GM21529 (cell line): ENCODE data around the gene ABHD5.

Experiments
- ATAC-seq: cut with Tn5 transposase; IDR thresholded peaks from one replicate; pipeline ENCODE4 v1.9.1; 2021; ENCODE audit not compliant: unreplicated experiment

The ABHD5 gene

DNA sequence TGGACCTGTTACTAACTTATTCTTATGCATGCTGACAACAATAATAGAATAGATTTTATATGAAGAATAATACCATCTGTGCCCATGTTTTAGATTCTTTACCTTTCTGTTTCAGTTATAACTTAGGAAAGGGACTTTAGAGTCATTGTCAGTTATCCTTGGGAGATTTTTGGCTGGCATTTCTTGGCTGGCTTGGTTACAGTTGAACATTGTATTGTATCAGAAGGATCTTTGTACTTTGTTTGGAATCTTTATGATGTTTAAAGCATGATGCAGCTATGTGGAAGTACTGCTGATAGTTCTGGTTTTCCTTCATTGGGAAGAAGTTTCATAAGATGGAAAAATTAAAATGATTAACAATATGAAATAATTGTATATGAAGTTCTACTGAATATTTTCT is 19.9 kb downstream of the ABHD5 start:
- no peak for ATAC-seq

DNA sequence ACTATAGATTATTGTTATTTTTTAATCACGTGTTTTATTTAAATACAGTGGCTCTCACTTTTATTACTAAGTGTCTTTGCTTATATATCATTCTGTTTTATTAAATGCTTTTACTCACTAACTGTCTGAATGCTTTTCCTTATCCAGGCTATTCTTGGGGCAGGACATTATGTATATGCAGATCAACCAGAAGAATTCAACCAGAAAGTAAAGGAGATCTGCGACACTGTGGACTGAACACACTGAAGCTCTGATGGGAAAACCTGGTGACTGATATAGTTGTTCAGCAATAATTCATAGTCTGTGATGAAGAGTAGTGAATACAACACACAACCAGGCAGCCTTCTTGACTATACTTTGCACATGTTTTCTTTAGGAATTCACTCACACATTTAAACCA is 27.6 kb downstream of the ABHD5 start:
- ATAC-seq = no peak

DNA sequence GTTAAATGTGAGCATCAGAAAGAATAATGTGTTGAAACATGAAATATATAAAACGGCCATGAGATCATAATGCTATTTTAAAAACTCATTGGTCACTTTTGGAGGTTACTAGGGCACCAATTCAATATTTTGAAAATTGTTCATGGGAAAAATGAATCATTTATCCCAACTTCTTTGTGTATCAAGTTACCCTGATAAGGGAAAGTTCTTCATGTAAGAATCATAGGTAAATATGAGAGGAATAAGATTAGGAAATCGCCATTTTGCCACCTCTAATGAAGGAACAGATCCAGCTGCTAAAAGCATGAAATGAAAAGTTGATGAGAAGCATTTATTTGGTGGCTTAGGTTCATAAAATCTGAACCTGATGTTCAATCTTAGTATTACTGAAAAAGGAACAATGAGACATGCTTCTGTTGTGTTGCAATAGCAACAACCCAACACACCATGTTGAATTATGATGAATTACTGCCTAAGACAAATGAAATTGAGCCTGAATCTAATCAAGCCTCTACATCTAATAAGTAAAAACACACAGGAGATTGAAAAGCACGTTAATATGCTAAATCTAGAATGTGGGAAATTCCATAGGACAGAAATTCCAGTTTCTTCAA is 32.5 kb downstream of the ABHD5 start:
- ATAC-seq = no peak

DNA sequence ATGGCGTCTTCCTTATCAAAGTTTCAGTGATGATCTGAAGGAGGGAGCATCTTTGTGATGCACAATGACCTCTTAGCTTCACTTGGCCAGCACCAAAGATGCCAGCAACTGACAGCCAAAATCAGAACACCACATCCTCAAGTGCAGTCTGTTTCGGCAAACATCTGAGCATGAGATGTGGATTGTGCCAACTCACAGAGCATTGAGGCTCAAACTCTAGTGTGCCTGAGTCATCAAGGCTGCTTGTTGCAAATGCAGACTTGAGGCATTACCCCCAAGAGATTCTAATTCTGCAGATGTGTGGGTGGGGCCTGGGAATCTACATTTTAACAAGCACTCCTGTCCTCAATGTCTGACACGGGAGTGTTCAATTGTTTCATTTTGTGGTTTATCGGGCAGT is 35.8 kb downstream of the ABHD5 start:
- no peak for ATAC-seq

DNA sequence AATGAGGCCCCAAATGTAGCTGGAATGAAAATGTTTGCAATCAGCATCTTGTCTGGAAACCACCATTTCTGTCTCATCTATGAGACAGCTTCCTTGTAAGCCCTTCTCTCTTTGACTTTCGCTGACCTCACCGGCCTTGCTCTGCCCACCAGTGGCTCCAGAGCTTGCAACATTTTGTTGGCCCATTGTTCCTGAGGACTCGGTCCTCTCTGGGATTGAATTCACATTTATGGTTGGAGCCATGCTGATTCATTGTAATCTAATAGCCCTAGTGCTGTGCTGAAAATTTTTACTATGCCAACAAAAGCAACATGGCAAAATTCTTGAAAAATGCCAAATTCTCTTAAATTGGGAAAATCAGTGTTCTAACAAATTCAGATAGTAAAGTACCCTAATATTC is 37.2 kb downstream of the ABHD5 start:
- ATAC-seq = no peak

DNA sequence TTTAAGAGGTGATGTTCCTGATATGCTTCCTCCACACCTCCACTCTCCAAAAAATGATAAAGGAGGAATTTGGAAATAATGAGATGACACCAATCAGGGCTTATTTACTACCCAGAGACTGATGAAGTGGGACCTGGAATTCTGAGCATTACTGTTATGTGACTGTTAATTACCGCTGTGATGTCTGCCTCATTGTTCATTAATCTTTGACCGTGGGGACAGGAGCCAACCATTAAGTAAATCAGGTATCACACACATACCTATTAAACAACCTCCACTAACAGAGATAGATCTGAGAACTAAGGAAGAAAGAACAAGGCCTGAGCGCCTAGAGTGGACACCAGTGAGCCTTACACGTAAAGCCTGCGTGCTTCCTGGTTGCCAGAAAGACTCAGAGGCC is 37.7 kb downstream of the ABHD5 start:
- no peak for ATAC-seq

DNA sequence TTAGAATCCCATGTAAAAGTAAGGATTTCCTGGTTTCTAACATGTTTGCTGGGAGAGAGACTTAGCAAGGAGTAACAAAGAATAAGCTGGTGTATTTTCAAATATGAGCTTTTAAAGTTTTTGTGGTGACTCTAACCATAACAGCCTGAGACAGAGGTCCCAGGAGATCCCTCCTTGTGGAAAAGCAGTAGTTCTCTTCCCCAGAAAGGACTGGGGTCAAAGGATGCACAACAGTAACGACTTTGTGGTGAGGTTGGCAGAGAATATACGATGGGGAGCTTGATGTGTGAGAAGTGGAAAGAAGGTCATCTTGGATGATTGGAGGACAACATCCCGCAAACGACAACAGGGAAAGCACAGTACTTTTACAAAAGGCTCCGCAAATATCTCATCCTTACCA is 38.2 kb downstream of the ABHD5 start:
- ATAC-seq = no peak

DNA sequence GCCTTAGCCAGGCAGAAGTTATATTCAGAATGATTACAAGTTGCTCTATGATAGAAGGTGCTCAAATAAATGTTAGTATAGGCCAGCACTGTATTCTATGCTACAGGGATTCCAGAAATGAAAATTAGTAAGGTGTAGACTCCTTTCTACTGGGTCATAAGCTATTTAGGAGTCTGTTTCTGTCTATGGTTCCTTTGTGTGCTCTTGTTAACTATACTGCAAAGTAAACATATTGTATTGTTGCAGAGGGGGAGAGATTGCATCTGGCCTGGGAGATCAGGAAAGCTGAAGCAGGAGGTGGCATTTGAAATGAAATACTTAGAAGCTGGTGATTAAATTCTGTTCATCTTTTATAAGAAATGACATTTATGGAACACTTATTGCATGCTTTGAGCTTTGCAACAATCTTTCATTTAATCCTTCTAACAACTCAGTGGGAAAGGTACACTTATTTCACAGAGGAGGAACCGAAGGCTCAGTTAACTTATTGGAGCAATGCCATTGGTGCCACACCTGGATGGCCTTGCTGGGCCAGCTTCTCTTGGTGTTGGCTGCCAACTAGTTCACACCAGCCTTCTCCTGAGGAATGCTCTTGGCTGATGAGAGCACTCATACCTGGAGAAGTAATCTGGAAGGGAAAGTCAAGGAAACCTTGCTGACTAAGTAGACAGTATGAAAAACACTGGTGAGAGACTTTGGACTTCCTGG is 39.1 kb downstream of the ABHD5 start:
- no peak for ATAC-seq

DNA sequence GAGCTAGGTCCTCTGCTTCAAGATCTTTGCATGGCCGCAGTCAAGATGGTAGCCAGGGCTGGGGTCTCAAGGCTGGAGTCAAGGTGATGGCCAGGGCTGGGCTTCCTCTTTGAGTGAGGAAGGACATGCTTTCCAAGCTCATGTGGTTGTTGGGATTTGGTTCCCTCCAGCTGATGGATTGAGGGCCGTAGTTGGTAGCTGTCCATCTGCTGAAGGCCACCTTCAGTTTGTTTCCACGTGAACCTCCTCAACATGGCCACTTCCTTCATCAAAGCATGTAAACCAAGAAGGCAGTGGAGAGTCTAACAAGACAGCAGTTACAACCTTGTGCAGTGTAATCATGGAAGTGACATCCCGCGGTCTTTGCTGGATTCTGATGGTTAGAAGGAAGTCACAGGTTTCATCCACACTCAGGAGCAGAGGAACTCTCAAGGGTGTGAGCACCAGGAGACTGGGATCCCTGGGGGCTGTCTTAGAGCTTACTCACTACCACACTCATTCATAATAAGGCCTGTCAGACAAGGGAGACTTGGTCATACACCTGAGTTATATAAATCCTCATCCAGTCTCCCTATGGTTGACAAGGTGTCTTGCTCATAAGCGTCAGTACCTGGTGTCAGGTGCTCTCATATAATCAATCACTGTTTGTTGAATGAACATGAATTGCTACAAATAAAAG is 42.1 kb downstream of the ABHD5 start:
- ATAC-seq = no peak

DNA sequence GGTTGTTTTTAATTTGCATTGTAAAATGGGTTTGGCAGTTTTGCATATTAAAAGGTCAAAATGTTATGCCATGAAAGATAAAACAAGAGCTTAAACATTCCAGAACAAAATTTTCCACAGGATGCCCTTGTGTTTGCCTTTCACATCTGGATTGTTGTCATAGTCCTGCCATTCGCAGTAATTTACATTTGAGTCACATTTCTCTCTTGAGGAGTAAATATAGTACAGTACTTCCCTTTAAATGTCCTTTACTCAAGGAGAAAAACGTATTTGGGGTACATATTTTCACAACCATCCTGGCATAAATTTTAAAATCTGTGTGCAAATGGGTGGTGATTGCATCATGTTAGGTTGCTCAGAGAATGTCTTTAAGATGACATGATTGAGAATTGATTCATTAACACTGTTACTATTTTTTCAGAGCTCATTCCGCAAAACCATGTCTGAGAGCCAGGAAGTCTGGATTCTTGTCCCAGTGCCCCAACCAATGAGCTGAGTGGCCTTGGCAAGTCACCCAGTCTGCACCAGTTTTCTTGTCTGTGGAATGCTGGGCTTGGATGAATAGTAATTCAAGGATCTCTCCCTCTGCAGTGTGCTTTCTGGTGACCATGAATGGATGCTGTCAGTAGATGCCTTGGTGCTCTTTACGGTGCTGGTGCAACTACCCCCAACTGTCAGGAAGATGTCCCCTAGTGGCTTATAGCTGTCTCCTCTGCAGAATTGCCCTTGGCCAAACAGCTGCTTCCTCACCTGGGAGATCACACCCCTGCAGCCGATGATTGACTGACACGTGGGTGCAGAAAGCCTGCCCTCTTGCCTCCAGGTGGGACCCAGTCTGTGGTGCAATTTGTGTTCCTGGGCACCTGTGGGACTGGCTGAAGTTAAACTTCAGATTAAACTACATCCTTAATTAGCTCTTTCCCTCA is 43.0 kb downstream of the ABHD5 start:
- ATAC-seq = no peak

DNA sequence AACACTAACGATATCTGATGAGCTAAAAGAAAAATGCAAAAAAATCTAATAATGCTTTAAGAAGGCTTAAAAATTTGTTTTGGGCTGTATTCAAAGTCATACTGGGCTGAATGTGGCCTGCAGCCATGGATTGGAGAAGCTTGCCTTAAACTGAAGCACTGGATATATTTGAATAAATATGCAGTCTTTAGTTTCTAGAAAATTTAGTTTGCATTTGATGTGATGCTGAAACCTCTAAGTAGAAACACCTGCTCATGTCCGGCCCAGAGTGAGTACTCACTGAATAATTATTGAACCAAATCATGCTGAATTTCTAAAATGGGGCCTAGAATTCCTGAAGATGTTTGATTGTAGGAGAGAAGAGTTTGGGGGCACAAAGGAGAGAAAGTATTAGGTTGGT is 43.9 kb downstream of the ABHD5 start:
- ATAC-seq = no peak

DNA sequence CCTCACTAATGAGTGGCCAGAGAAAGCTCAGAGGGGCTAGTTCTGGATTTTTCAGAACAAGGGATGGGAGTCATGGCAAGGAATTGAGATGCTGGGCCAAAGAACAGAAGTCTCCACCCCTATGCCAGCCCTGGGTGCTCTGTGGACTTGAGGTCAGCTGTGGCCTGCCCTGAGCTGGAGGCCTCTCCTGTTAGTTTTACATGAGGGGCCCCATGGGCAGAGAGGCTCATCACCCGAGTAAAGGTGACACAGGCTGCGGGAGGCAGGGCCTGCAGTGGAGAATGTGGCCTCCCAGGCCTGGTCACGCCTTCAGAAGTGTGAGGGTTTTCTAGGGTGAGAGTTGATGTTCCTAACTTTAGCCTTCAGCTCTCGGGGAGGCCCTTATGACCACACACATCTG is 44.9 kb downstream of the ABHD5 start:
- no peak for ATAC-seq

DNA sequence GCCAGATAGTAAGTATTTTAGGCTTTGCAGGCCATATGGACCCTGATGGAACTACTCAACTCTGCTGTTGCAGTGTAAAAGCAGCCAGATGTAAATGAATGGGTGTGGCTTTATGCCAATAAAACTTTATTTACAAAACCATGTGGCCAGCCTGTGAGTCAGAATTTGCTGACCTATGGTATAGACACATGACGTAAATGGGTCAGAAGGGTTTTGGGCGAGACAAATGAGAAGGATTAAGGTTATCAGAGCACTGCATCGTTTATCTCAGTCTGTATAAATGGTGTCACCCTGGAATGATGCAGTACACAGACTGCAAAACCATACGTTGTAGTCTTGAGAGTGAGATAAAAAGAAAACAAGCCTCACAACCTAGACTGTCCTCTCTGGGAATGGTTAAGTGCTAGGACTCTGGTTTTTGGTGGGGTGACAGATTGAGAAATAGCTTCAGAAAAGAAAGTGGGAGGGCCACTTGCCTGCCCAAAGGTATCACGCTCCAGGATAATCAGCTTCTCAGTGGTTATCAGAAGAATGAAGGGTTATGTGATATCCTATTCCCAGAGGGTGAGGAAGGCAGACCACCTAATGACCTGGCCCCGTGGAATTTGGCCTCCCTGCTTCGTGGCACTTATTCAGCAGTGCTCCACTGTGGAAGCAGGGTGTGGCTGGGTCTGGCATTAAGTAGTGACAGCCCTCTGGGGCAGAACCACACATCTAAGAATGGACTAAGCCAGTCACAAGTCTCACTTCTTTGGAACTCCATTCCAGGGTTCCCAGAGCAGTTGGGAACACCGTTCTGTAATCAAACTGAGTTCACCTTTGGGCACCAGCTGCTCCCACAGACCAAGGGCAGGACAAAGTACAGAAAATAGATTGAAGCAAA is 46.1 kb downstream of the ABHD5 start:
- ATAC-seq = no peak

DNA sequence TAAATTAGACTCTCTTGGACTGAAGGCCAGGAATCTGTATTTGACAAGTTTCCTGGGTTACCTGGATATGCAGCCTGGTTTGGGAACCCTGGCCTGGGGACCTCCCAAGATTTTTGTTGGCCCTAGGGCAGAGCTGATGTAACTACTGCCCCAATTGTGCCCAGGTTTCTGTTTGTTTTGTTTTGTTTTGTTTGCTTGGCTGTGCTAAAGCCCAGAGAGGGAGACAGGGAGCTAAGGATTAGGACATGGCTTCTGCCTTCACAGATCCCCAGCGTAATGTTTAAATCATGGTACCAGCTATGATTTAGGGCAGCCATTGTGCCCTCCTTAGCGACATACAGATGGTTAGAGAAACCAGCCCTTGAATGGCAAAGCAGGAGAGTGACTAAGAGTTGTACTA is 47.6 kb downstream of the ABHD5 start:
- no peak for ATAC-seq

DNA sequence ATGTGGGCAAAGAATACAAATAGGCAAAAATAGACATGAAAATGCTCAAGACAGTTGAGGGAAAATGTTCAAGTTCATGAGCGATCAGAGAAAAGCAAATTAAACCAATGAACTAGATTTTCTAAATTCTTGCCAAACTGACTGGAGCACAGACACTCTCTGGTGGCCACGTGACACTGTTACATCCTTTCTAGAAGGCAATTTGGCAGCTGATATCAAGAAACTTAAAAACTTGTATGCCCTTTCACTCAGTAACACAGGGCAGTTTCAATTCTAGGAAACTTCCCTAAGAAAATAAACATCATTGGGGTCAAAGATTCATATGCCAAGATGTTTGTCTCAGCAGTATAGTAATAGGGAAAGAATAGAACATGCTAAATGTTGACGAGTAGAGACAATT is 52.2 kb downstream of the ABHD5 start:
- no peak for ATAC-seq

DNA sequence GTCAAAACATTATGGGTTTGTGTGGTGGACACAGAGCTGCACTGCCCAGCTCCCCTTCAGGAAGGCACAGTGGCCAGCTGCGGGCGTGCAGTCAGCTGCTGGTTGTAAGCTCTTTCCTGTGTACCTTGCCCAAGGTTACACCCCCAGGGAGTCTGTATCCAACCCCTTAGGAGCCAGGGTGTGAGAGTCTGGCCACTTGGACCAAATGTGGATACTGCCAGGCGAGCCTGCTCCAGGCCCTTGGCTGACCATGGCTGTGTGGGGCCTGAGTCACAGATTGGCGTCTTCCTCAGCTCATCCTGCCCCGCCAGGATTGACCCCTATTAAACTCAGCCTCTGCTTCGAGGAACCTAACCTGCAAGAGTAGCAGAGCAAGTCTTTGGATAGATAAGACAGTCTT is 56.9 kb downstream of the ABHD5 start:
- ATAC-seq = no peak

DNA sequence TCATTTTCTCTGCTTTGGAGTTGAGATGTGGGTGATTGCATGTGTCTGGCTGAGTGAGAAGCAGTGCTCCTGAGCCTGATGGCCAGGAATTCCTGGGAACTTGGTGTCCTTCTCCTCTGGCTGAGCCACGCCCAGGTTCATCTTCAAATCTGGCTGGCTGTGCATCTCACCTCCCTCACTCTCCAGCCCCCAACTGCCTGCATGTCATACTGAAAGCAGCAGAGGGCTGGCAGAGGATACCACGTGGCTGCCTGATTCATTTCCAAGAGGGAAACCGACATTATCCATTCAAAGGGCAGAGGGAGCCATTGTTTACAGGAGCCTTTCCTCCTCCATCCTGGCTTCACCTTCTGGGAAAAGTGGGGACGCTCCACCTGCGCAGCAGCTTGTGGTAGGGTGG is 57.4 kb downstream of the ABHD5 start:
- no peak for ATAC-seq

DNA sequence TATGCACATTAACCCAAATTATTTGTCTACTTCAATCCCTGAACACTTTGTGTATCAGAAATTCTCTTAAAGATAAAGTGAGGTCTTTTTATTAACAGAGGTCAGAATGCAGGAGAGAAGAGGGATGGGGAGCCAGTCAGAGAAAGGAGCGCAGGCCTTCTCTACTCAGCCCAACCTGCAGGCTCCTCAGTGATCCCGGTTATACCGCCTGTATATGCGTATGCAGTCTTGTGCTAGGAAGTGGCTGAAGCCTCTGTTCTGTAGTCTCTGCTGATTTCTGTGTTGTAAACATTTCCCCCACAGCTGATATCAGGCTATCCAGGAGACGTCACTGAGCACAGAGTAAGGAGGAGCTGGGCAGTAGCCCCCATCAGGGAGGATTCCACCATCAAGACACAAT is 57.9 kb downstream of the ABHD5 start:
- no peak for ATAC-seq

DNA sequence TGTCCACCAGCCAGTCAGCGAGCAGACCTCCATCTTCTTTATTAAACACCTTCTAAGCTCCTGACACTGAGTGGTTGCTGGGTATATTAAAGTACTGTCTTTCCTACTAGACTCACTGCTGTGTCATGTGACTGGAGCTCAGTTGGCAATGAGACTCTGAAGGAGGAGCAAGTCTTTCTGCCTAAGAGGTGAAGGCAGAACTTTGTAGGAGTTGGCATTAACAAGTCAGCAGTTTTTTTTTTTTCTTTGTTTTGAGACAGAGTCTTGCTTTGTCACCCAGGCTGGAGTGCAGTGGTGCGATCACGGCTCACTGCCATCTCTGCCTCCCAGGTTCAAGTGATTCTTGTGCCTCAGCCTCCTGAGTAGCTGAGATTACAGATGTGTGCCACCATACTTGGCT is 62.2 kb downstream of the ABHD5 start:
- ATAC-seq = no peak
